Measurements from ENCODE around the gene DHRS13.
A peak's percentile ranks its signal among the peaks of the same experiment; 100 is the strongest.
"Not testable (repeated sequence)": the region's sequence is repeated elsewhere in the genome, so short reads cannot be mapped to it uniquely, and the experiment has no call there.

The DHRS13 gene

DNA sequence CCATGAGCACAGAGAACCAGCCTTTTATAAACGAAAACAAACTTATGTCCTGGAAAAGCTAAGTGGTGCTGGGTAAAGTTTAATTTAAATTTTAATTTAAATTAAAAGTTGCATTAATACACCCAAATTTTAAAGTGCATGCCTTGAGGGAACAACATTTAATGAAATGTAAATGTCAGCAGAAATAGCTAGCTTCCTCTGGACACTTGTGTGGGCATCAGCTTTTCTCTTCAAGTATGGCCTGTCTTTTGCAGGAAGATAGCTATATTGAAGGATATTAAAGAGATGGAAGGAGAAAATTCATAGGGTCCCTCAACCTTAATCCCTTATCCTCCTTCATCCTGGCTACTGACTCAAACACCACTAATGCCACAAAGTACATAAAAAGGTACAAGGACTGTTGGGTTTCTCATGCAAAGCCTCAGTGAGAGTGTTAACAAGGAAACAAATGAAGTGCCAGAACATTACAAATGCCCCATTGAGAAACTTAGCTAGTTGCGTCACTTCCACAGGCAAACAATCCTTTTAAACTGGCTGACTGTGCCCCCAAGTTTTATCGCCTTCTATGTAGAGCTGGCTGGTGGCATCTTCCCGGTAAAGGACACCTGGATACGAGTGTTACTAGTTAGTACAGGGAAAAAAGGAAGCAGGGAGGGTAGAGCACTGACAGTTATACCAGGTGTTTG lies 34.3 kb upstream of the DHRS13 start:
- DNase-seq (ENCODE audit: low read depth, low spot score): no peak
- peak overlapping the region; percentile 64 for H3K27ac ChIP-seq

DNA sequence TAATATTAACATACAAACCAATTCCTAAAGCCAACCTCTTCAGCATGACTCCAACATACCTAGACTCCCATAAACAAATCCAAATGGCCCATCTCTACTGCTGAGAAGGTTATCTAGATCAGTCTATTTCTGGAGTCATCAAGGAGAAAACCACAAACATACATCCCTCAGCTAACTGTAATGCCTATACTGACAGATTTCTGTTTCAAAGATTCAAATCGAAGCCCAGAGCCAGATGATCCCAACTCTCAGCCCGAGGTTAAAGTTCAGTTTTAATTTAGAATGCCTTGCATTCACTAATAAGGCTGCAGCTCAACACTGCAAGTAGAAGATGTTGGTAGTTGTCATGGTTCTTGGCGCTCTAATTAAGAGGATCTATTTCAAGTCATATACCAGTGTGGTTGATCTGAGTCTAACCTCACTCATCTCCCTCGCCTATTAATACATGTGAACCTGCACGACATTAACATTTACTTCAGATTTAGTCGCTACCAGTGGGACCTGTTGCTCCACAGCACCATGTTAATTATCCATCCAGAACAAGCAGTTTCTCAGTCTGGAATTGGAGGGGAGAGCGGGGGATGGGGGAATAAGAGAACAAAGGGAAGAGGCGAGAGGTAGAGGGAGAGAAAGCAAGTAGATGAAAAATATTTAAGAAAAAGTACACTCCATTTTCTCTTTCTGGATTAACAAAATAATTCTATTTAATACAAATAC lies 33.0 kb upstream of the DHRS13 start:
- no peak for DNase-seq (ENCODE audit: low read depth, low spot score)
- H3K27ac ChIP-seq: no peak overlapping the region

DNA sequence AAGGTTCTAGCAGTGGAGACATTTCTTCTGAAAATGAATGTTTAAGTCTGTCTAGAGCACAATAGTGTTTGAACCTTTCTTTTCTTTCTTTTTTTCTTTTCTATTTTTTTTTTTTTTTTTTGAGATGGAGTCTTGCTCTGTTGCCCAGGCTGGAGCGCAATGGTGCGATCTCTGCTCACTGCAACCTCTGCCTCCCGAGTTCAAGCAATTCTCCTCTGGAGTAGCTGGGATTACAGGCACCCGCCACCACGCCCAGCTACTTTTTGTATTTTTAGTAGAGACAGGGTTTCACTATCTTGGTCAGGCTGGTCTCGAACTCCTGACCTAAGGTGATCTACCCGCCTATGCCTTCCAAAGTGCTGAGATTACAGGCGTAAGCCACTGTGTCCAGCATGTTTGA lies 31.6 kb upstream of the DHRS13 start:
- not testable (repeated sequence) for H3K27ac ChIP-seq; DNase-seq (ENCODE audit: low read depth, low spot score)

DNA sequence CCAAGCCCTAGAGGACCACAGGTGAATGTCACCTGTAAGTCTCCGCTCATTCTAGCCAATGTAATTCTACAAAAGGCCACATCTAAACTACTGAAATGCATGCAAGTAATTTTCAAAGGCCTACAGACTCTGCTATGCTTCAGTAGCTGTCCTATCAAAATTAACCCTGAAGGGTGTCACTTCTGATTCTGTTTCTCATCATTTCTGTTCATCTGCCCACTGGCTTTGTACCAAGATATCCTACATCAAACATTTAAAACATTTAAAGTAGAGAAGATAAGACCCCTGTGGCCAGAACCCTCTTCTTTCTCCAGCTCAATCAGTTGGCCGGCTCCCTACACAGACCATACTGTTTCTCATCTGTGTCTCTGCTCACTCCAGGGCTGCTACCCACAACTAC lies 26.9 kb upstream of the DHRS13 start:
- DNase-seq (ENCODE audit: low read depth, low spot score): no peak
- no peak overlapping the region for H3K27ac ChIP-seq

DNA sequence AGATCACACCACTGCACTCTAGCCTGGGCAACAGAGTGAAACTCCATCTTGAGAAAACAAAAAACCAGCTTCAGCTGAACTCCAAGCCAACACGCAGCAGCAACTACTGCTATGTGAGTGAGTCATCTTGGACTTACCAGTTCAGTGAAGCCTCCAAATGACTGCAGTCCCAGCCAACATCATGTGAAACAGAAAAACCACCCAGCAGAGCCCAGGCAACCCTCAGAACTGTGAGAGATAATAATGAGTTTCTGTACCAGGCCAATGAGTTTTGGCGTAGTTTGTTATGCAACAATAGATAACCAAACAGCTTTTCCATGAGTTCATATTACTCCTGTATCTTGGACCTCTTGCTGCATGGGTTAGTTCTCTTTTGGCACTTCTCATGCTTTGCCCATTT lies 25.2 kb upstream of the DHRS13 start:
- DNase-seq (ENCODE audit: low read depth, low spot score): no peak
- H3K27ac ChIP-seq: peak overlapping the region; percentile 73

DNA sequence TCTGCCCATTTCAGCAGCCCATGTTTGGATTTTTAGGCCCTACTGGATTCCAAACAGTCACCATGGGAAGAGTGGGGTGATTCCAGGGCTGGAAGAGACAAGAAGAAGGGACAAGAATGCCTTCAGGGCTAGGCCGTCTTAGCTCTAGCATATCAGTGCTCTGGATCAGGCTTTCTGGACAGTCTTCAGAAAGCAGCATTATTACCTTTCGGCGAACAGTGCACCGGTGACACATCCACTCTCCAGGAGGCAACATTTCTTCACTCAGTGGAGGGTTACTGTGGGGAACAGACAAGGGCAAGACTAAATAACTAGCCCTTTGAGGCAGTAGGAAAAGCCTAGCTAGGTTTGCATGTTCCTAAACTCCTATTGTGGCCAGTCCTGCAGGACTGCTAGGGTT lies 23.9 kb upstream of the DHRS13 start:
- peak overlapping the region; percentile 73 for H3K27ac ChIP-seq
- DNase-seq (ENCODE audit: low read depth, low spot score): no peak

DNA sequence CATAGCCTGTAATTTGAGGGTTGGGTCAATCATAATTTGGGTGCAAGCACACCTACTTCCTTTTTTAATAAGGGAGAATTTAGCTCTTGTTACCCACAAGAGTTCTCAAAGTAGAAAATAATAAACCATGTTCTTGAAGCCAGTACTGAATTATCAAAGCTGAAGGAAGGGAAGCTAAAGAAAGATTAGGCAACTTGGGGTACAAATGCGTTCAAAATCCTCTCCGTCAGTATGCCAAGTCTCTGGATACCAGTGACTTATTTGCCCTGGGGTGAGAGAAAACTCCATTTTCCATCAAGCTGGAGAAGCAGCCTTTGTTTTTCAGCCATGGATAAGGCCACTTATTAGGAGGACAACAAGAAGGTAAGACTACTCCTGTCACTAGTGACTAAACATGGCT lies 23.5 kb upstream of the DHRS13 start:
- H3K27ac ChIP-seq: peak overlapping the region; percentile 73
- no peak for DNase-seq (ENCODE audit: low read depth, low spot score)

DNA sequence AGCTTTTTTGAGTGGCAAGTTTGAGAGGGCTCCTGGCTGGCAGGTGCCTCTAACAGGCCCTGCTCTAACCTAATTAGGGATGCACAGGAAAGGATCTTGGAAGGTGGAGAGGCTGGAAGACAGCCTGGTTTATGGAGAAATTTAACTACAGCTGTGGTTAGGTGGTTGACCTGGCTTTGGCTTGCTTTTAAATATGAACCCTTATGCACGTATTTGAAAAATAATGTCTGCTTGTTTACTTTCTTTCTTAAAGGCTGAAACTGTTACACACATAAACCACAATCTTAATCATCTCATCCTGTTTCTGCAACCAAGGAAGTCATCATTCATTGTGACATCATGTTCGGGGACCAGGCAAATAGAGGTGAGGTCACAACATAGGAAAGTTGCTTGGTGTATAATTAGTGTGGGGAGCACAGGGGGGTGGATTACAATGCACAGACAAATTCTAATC lies 23.1 kb upstream of the DHRS13 start:
- peak overlapping the region; percentile 73 for H3K27ac ChIP-seq
- DNase-seq (ENCODE audit: low read depth, low spot score): peak; percentile 85

DNA sequence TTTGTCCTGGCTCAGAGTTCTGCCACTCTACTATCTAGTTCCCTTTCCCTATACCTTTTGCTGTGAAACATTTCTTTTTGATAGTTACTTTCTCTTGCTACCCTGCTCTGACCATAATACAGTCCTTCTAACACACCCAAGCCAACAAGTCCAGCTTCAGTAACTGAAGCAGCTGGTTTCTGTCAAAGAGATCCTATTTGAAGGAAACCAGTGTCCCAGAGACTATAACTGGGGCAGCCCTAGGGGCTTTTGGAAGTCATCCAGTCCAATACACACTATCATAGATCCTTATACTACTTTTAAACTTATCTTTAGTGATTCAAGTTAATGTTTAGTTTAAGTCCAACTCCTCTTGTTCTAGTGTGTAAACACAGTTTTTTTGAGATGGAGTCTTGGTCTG lies 17.3 kb upstream of the DHRS13 start:
- no peak overlapping the region for H3K27ac ChIP-seq
- DNase-seq (ENCODE audit: low read depth, low spot score): no peak

DNA sequence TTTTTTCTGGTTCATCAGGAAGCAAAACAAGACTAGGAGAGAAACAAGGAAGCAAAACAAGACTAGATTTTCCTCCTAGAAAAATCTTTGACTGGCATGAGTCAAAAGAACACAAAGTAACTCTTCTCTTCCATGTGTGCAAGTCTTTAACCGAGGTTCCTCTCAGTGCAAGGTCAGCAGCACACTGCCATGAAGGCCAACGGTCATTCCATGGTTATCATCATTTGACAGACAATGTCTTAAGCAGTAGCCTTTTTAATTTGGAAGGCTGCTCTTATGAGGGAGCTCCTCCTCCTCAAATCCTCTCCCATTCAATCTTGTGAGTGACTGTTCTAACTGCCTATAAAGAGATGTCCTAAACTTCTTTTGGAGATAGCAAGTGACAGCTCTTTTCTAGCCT lies 15.4 kb upstream of the DHRS13 start:
- H3K27ac ChIP-seq: no peak overlapping the region

DNA sequence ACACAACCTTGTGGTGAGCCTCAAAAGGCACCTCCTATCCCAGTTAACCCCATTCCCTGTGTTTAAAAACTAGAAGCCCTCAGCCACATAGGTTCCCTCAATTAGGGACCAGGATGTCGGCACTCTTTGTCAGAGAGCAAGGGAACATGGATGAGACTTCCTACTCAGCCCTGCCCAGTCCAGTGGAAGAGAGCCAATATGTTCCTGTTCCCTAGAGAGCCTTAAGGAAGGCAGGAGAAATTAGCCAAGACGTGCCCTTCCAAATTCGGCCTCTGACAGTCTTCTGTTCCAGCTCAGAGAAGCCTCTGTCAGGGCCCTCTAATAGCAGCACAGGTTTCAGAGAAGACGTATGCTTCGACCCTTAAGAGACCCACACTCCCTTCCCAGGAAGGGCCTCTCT lies 14.6 kb upstream of the DHRS13 start:
- H3K27ac ChIP-seq: no peak overlapping the region
- no peak for DNase-seq (ENCODE audit: low read depth, low spot score)

More for the DNA sequence above, 15.4 kb upstream of the DHRS13 start:
- DNase-seq (ENCODE audit: low read depth, low spot score): no peak

DNA sequence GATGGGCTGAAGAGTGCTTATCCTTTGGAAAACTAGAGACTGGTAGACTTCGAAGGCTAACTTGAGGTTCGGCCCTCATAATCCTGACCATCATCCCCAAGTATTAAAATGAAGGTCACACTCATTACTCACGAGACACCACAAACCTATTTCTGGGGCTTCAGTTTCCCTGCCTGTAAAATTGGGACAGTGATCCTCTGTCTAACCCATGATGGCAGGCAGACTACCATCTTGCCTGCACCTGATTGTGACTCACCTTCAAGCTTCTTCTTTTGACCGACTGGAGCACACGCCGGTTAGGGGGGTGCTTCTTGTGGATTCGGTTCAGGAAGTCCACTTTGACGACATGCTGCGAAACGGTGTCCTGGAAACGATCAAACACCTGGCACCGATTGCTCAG lies 14.2 kb upstream of the DHRS13 start:
- no peak for DNase-seq (ENCODE audit: low read depth, low spot score)

DNA sequence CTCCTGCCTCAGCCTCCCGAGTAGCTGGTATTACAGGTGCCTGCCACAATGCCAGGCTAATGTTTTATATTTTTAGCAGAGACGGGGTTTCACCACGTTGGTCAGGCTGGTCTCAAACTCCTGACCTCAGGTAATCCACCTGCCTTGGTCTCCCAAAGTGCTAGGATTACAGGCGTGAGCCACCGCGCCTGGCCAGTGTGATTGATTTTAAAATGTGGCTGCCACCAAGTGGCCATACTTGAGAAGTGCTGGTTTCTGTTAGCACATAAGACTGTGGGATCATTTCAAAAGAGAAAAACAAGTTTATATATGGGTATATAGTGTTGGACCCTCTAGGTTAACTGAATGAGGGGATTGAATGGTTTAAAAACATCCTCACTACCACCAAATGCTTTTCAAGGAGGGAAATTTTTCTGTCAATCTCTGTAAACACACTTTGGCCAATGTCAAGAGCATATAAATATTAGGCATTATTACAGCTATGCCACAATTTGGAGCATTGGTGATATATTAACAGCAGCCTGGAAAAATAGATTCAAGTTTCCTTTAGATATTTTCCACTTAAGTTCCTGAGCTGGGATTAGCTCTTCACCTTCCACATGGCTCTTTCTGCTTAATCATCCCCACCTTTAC lies 13.5 kb upstream of the DHRS13 start:
- no peak for DNase-seq (ENCODE audit: low read depth, low spot score)
- H3K27ac ChIP-seq: no peak overlapping the region

More for the DNA sequence above, 14.2 kb upstream of the DHRS13 start:
- H3K27ac ChIP-seq: no peak overlapping the region

DNA sequence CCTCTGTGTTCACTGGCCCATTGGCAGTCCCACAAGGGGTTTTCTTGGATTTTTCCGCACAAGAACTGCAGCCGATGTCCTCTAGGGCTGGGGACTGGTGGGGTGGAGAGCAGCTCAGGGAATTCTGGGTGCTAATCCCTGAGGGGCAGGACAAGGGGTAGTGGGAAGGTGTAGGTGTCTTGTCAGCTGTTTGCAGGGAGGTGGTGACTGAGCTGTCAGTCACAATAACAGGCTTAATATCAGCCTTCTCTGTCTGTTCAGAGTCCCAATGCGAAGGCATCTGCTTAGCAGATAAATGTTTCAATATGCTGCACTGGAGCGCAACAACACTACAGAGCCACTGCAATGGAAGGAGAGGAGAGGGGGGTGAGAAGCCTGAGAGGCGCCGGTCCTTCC lies 10.1 kb upstream of the DHRS13 start:
- H3K27ac ChIP-seq: no peak overlapping the region
- DNase-seq (ENCODE audit: low read depth, low spot score): no peak

DNA sequence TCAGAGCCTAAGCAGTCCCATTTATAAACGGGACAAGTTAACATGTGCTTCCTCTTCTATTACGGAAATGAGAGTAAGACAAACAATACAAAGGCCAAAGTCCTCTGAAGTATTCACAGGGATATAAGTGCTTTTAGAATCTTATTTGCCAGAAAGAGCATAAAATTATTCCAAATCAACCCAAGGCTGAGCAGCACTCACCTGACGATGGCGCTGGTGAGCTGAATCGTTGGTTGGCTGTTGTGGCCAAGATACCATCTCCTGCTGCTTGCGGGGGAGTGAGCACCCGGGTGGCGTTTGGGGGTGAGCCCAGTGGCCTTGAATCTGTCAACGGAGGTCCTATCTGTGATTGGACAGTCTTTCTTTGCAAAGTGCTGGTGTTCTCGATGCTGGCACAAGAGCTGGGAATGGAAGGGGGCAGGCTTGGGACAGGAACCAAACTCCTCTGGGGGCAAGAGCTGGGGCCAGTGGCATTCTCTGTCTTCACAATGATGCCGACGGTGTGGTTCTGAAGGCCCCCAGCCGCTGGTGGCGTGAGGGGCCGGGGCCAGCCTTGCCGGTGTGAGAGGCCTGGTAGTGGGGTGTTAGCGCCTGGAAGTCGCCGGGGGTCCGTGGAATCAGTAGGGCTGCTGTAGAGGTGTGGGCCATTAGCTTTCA lies 9.5 kb upstream of the DHRS13 start:
- no peak for DNase-seq (ENCODE audit: low read depth, low spot score)

DNA sequence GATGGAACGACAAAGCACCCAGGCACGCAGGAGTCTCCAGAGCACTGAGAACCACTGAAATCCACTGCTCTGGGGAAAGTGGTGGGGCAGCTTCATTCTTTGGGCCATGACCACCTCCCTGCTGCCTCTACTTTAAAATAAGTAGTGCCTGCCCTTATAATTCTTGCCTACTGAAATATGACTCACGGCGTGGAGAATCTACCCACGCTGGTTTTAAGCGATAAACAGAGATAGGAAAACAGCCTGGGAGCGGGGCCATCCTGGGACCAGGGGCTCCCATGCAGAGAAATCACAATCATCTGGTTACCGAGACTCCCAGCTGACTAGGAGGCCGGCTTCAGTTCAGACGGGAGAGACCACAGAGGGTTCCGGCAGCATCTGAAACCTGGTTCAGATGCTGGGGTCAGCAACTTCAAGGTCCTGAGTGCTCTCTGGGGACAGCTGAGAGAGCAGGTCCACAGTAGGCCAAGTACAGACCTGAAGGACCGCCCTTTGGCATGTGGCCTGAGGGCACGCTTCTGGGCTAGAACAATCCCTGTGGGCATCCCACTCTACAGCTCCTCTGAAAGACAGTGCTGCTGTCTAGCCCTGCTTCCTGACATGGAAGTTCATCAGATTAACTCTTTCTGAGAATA lies 8.6 kb upstream of the DHRS13 start:
- no peak for DNase-seq (ENCODE audit: low read depth, low spot score)
- no peak overlapping the region for H3K27ac ChIP-seq

More for the DNA sequence above, 9.5 kb upstream of the DHRS13 start:
- no peak overlapping the region for H3K27ac ChIP-seq

DNA sequence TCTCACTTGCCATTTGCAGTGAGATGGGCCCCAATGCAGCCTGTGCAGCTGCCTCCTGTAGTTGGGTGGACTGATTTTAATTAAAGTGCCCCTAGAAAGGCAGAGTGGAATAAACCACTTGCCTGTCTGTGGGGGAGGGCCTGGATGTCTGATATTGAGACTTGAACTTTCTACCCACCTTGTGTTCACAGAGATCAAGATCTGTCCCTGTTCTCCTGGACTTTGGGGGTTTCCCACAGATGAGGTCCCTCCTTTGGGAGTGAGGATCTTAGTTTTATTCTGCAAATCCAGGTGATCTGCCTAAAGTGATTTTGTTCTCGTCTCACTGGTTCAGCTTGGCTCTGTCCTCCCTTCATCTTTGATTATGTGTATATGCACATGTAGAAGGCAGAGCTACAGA lies 7.7 kb upstream of the DHRS13 start:
- DNase-seq (ENCODE audit: low read depth, low spot score): no peak
- H3K27ac ChIP-seq: no peak overlapping the region

DNA sequence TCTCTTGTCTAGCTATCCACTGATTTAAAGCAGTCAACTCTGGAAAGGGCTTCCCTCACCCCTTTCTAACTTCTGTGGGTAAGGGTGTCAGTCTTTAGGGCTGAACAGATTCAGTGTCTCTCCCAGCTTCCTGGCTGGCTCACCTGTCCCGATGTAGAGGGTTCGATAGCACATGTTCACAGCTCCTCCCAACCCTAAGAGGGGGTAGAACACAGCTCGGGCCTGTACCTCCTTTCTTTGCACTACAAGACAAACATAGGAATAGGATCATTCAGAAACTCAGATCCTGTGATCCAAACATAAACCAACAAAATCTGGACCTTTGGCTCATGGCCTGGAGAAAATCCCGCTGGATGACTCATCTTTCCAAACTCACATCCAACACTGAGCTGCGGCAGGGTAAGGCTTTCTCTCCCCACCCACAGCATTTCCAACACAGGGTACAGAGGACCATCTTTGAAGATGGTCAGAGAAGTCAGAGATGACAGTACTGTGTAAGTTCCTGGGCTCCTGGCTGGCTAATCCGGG lies 5.8 kb upstream of the DHRS13 start:
- no peak for DNase-seq (ENCODE audit: low read depth, low spot score)
- no peak overlapping the region for H3K27ac ChIP-seq

DNA sequence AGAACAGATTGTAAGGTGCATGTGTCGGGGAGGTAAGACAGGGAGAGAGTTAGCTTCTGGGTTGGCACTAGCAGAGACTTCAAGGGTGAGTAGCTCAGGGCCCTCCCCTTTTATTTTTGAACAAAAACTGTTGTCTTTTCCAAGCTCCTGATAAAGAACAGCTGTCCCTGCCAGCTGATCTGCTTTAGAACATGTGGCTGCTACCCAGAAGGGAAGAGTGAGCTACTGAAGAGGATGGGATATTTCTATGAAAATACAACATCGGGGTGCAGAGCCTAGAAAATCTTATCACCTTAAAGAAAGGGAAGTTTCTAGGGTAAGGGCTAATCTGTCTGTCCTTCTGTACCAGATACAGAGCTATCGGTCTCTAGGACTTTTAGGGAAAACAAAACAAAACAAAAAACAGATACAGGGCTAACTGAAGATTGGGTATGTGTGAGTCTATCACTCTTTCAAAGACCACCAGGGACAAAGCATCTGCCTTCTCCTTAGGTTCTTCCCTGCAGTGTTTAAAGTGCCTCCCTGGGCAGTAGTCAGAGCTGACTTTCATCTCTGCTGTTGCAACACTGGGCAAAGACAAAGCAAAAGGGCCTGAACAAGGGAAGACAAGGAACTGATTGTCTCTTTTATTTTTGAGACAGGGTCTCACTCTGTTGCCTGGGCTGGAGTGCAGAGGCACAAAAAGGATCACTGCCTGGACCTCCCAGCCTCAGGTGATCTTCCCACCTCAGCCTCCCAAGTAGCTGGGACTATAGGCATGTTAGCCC lies 5.0 kb upstream of the DHRS13 start:
- H3K27ac ChIP-seq: no peak overlapping the region
- no peak for DNase-seq (ENCODE audit: low read depth, low spot score)
